Erythroblast (primary cell): ENCODE data around the gene PIAS2.

Experiments
- GATA1 ChIP-seq: IDR thresholded peaks from 2 replicates; pipeline ENCODE4 v1.6.1; 2011; ENCODE audit warnings: low read depth, mild to moderate bottlenecking, control low read depth, low read length, moderate library complexity
- POLR2A ChIP-seq: IDR thresholded peaks from 2 replicates; pipeline ENCODE4 v1.6.1; 2011; ENCODE audit warnings: mild to moderate bottlenecking, low read length

DNA sequence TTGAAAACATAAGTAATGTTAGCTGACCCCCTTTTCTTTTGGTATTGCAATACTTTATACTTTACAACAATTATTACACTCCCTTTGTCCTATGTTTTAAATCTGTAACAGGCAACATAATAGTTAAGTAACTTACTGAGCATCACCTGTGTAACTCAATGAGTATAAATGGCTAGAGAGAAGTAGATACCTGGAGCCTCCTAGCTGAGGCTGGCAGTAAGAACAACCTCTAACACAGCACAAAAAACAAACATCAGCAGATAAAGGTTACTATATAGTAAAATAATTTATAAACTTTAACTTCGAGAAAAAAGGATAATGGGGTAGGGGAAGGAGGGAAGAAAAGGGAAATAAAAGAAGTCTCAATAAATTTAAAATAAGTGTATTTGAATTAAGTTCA is 87.4 kb downstream of the PIAS2 start:
- TF ChIP-seq POLR2A, result no peak
- TF ChIP-seq GATA1, result no peak
